ENCODE measurements around the gene PKD1. TPM values are rescaled to one million over a fixed set of nuclear protein-coding genes. Genes with fewer than 3 reads are reported as not detected.
A peak's percentile ranks its signal among the peaks of the same experiment; 100 is the strongest.

PKD1 gene
- total RNA-seq, 4 donors from 2014 or later: 207 to 542 (median 381) TPM

GRCh38 chr16:2086106-2086742 is 49.5 kb downstream of the PKD1 start:
- Histone ChIP-seq H3K27ac (peak overlapping the region in 2 of 4 donors; percentile 39 to 49), H3K9me3 (no peaks in the 10 kb centered on the region), H3K36me3 (peaks cover 2 to 100% (median 14%) of the 10 kb centered on the region in 3 donors), H3K4me1 (peaks cover 0 to 16% (median 0%) of the 10 kb centered on the region in 4 donors), H3K27me3 (no peaks in the 10 kb centered on the region), H3K4me3 (no peak overlapping the region)
- no peak for TF ChIP-seq EP300 (IDR thresholded peaks at IDR 0.05)
- TF ChIP-seq POLR2A (IDR thresholded peaks at IDR 0.05): no peak
- TF ChIP-seq CTCF (IDR thresholded peaks at IDR 0.05): no peak
- DNase-seq (ENCODE audit: low spot score in 2 of 2): no peak
- 85 to 90% methylated on average over 9 to 18 of the region's 27 CpGs for WGBS, 2 donors

GRCh38 chr16:2085669-2086068 is 50.0 kb downstream of the PKD1 start:
- no peak for DNase-seq (ENCODE audit: low spot score in 2 of 2)

GRCh38 chr16:2084895-2085625 is 50.6 kb downstream of the PKD1 start:
- TF ChIP-seq POLR2A (IDR thresholded peaks at IDR 0.05): no peak
- TF ChIP-seq CTCF (IDR thresholded peaks at IDR 0.05): no peak
- no peak for TF ChIP-seq EP300 (IDR thresholded peaks at IDR 0.05)
- H3K27me3 ChIP-seq: no peaks in the 10 kb centered on the region
- H3K4me1 ChIP-seq: peaks cover 0 to 16% (median 0%) of the 10 kb centered on the region in 4 donors
- 85 to 89% methylated on average over 23 to 24 of the region's 29 CpGs for WGBS, 2 donors
- H3K36me3 ChIP-seq: peaks cover 2 to 100% (median 14%) of the 10 kb centered on the region in 3 donors
- H3K4me3 ChIP-seq: no peak overlapping the region
- H3K9me3 ChIP-seq: no peaks in the 10 kb centered on the region
- H3K27ac ChIP-seq: peak overlapping the region in 1 of 4 donors; percentile 49
- DNase-seq (ENCODE audit: low spot score in 2 of 2): no peak

More at GRCh38 chr16:2085669-2086068, 50.0 kb downstream of the PKD1 start:
- no peak for TF ChIP-seq POLR2A (IDR thresholded peaks at IDR 0.05)
- TF ChIP-seq EP300 (IDR thresholded peaks at IDR 0.05): no peak
- WGBS, 2 donors: 61 to 78% methylated on average over 11 to 14 of the region's 14 CpGs
- Histone ChIP-seq H3K27ac (peak overlapping the region in 2 of 4 donors; percentile 39 to 49), H3K9me3 (no peaks in the 10 kb centered on the region), H3K4me1 (peaks cover 0 to 16% (median 0%) of the 10 kb centered on the region in 4 donors), H3K36me3 (peaks cover 2 to 100% (median 14%) of the 10 kb centered on the region in 3 donors), H3K4me3 (no peak overlapping the region), H3K27me3 (no peaks in the 10 kb centered on the region)

GRCh38 chr16:2083876-2084780 is 51.6 kb downstream of the PKD1 start:
- no peaks in the 10 kb centered on the region for H3K27me3 ChIP-seq
- DNase-seq (ENCODE audit: low spot score in 2 of 2): no peak
- H3K4me1 ChIP-seq: peaks cover 0 to 16% (median 0%) of the 10 kb centered on the region in 4 donors
- H3K36me3 ChIP-seq: peaks cover 2 to 100% (median 9%) of the 10 kb centered on the region in 3 donors
- whole genome bisulfite sequencing, 2 donors: 87% methylated on average over 37 to 43 of the region's 44 CpGs
- no peak for TF ChIP-seq EP300 (IDR thresholded peaks at IDR 0.05)
- H3K27ac ChIP-seq: no peak overlapping the region
- H3K9me3 ChIP-seq: no peaks in the 10 kb centered on the region
- H3K4me3 ChIP-seq: no peak overlapping the region

- Histone ChIP-seq H3K27me3 (no peaks in the 10 kb centered on the region), H3K4me3 (no peak overlapping the region), H3K9me3 (no peaks in the 10 kb centered on the region), H3K36me3 (peaks cover 0 to 100% (median 2%) of the 10 kb centered on the region in 3 donors), H3K27ac (no peak overlapping the region), H3K4me1 (peaks cover 0 to 16% (median 0%) of the 10 kb centered on the region in 4 donors)
- DNase-seq (ENCODE audit: low spot score in 2 of 2): no peak
- whole genome bisulfite sequencing, 2 donors: 81 to 88% methylated on average over 9 to 19 of the region's 19 CpGs
- no peak for TF ChIP-seq CTCF (IDR thresholded peaks at IDR 0.05)
- TF ChIP-seq POLR2A (IDR thresholded peaks at IDR 0.05): no peak
- no peak for TF ChIP-seq EP300 (IDR thresholded peaks at IDR 0.05)
These were observed 52.3 kb downstream of the PKD1 start for GRCh38 chr16:2083409-2083808.
